Loucy (cell line): ENCODE results near the gene TRAPPC2L.

ENCODE experiments used
- H2AFZ ChIP-seq: fragments of 200-600 bp; sonication (generic); 2 replicates; pipeline ENCODE4 v1.6.0; 2016; ENCODE audit warnings: antibody characterized with exemption, mild to moderate bottlenecking, low read length, moderate library complexity
- H3F3A ChIP-seq: fragments of 200-600 bp; 2 replicates; pipeline ENCODE4 v1.6.0; 2016; ENCODE audit warnings: antibody characterized with exemption, low read depth, mild to moderate bottlenecking
- H3K27me3 ChIP-seq: fragments of 200-600 bp; sonication (generic); 2 replicates; pipeline ENCODE4 v1.6.1; 2014; ENCODE audit warnings: low read length, mild to moderate bottlenecking; ENCODE audit not compliant: insufficient read depth, poor library complexity, severe bottlenecking
- H3K36me3 ChIP-seq: fragments of 200-600 bp; sonication (generic); 2 replicates; pipeline ENCODE4 v1.6.1; 2016; ENCODE audit warnings: low read length; ENCODE audit not compliant: insufficient read depth
- H3K4me1 ChIP-seq: fragments of 200-600 bp; sonication (generic); 2 replicates; pipeline ENCODE4 v1.5.1; 2014; ENCODE audit warnings: low read length, mild to moderate bottlenecking; ENCODE audit not compliant: insufficient read depth, poor library complexity, severe bottlenecking
- H3K4me2 ChIP-seq: fragments of 200-600 bp; sonication (generic); 2 replicates; pipeline ENCODE4 v1.6.0; 2014; ENCODE audit warnings: antibody characterized with exemption, low read length, low read depth, mild to moderate bottlenecking; ENCODE audit not compliant: poor library complexity, severe bottlenecking
- H3K4me3 ChIP-seq: fragments of 200-600 bp; sonication (generic); 2 replicates; pipeline ENCODE4 v1.5.1; 2014; ENCODE audit warnings: low read length, mild to moderate bottlenecking, mixed read lengths; ENCODE audit not compliant: poor library complexity, severe bottlenecking
- H3K79me2 ChIP-seq: fragments of 200-600 bp; sonication (generic); 2 replicates; pipeline ENCODE4 v1.6.1; 2014; ENCODE audit warnings: low read length; ENCODE audit not compliant: insufficient read depth
- H3K9ac ChIP-seq: fragments of 200-600 bp; sonication (generic); 2 replicates; pipeline ENCODE4 v1.6.0; 2014; ENCODE audit warnings: mild to moderate bottlenecking, low read depth, low read length, moderate library complexity; ENCODE audit not compliant: poor library complexity, severe bottlenecking
- H3K9me2 ChIP-seq: fragments of 200-600 bp; sonication (generic); replicated peaks from 2 replicates; pipeline ENCODE4 v1.6.1; 2016; ENCODE audit warnings: low read depth, low read length, mixed read lengths
- H3K9me3 ChIP-seq: fragments of 200-600 bp; sonication (generic); 2 replicates; pipeline ENCODE4 v1.6.1; 2014; ENCODE audit warnings: mild to moderate bottlenecking, antibody characterized with exemption, low read length, low read depth; ENCODE audit not compliant: insufficient read depth
- H4K20me1 ChIP-seq: fragments of 200-600 bp; sonication (generic); 2 replicates; pipeline ENCODE4 v1.6.0; 2014; ENCODE audit warnings: antibody characterized with exemption, low read length, mild to moderate bottlenecking; ENCODE audit not compliant: insufficient read depth, poor library complexity, severe bottlenecking
- EZH2phosphoT487 ChIP-seq: fragments of 200-600 bp; IDR thresholded peaks from 2 replicates; pipeline ENCODE4 v1.6.1; 2018; ENCODE audit warnings: antibody characterized with exemption, mild to moderate bottlenecking, moderate library complexity, borderline replicate concordance
- TF ChIP-seq, protein P1 (sequence below): fragments of 200-600 bp; sonication (generic); conservative IDR thresholded peaks from 2 replicates; pipeline ENCODE4 v1.5.1; 2014; ENCODE audit warnings: mild to moderate bottlenecking, antibody characterized with exemption, low read length

Gene TRAPPC2L

DNA sequence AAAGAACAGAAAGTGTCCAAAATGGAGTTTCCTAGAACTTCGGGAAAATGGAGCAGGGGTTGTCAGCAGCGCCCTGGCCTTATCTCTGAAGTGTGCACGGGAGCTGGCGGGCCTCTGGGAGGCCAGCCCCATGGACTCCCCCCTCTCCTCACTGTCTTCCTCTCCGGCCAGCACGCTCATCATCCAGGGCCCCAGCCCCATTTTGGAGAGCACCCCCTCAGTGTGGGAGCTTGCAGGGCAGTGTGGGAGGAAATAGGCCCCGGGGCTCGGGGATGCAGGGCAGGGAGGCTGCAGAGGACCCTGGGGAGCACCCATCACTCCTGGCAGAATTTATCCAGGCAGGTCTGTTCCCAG, 14.4 kb downstream of the TRAPPC2L start:
- TF ChIP-seq EZH2phosphoT487: no peak
- TF ChIP-seq, protein P1, sequence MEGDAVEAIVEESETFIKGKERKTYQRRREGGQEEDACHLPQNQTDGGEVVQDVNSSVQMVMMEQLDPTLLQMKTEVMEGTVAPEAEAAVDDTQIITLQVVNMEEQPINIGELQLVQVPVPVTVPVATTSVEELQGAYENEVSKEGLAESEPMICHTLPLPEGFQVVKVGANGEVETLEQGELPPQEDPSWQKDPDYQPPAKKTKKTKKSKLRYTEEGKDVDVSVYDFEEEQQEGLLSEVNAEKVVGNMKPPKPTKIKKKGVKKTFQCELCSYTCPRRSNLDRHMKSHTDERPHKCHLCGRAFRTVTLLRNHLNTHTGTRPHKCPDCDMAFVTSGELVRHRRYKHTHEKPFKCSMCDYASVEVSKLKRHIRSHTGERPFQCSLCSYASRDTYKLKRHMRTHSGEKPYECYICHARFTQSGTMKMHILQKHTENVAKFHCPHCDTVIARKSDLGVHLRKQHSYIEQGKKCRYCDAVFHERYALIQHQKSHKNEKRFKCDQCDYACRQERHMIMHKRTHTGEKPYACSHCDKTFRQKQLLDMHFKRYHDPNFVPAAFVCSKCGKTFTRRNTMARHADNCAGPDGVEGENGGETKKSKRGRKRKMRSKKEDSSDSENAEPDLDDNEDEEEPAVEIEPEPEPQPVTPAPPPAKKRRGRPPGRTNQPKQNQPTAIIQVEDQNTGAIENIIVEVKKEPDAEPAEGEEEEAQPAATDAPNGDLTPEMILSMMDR: no peak
- Histone ChIP-seq H3K79me2 (no peaks in the 10 kb centered on the region), H3K9ac (no peak overlapping the region), H3K4me2 (no peak overlapping the region), H2AFZ (no peak overlapping the region), H3K4me1 (no peaks in the 10 kb centered on the region), H3K9me3 (no peaks in the 10 kb centered on the region), H3F3A (no peaks in the 10 kb centered on the region), H3K36me3 (peaks cover 7% of the 10 kb centered on the region; the same call in 1 of the 2 replicates), H3K9me2 (no peaks in the 10 kb centered on the region), H3K4me3 (no peak overlapping the region), H4K20me1 (no peaks in the 10 kb centered on the region), H3K27me3 (no peaks in the 10 kb centered on the region)

DNA sequence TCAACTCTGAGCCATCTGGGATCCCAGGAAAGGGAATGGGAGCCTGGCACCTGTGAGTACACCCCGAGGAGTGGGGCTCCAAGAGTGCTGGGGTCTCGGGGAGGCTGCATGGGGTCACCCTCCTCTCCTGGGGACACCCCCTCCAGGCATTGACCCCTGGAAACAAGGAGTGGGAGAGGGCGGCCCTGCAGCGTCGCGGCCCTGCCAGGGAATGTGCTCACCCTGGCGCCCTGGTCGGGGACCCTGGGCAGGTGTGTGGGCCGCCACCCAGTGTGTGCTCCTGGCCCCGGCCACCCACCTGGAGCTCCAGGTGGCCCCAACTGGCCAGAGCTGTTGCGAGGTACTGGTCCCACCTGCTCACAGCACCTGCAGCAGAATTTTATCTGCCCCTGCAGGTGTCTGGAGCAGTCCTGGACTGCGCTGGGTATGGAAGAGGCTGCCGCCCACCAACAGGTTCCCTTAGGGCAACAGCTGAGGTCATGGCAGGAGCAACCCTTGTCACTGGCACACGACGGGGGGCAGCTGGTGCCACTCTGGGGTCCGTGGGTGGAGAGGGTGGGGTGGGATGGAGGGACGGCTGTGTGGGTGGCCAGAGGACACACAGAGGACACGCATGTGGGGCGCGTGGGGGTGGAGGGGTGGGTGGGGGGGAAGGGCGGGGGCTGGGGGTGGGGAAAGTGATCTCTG, 14.9 kb downstream of the TRAPPC2L start:
- Histone ChIP-seq H3K4me2 (no peak overlapping the region), H3K36me3 (peaks cover 9% of the 10 kb centered on the region; the same call in 1 of the 2 replicates), H3K4me3 (no peak overlapping the region), H4K20me1 (no peaks in the 10 kb centered on the region), H3K79me2 (no peaks in the 10 kb centered on the region), H3K4me1 (no peaks in the 10 kb centered on the region), H2AFZ (no peak overlapping the region), H3K9ac (no peak overlapping the region), H3F3A (no peaks in the 10 kb centered on the region), H3K9me2 (no peaks in the 10 kb centered on the region), H3K27me3 (no peaks in the 10 kb centered on the region), H3K9me3 (no peaks in the 10 kb centered on the region)
- TF ChIP-seq EZH2phosphoT487: no peak
- TF ChIP-seq, protein P1: no peak

DNA sequence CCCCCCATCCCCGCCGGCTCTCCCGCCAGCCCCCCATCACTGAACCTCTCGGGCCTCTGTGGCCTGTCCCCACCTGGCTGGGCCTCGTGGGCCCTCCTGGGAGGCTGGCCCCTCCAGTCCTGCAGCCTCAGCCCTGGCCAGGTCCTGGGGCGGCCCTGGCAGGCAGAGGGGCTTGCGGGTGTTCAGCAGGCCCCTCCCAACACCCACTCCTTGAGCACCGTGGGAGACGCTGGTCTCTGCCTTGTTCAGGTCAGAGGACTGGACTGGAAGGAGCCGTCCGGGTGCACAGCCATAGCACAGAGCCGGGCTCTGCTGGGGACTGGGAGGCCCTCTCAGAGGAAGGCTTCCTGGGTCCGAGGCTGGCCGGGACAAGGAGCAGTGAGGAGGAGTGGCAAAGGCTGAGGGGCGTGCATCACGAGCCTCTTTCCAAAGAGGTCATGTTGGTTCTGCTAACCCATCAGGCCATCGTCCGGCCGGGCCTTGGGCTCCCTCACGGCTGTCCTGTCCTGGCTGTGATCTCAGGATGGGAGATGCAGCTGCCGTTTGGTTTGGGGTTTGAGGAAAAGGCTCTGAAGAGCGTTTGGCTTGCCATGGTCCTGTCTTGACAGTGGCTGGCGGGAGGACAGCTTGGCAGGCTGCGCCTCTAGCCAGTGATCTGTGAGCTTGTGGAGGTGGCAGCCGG, 15.9 kb downstream of the TRAPPC2L start:
- Histone ChIP-seq H3K4me2 (no peak overlapping the region), H3K4me3 (no peak overlapping the region), H3K9me3 (no peaks in the 10 kb centered on the region), H3K79me2 (no peaks in the 10 kb centered on the region), H3F3A (no peaks in the 10 kb centered on the region), H3K9me2 (no peaks in the 10 kb centered on the region), H3K4me1 (no peaks in the 10 kb centered on the region), H3K27me3 (no peaks in the 10 kb centered on the region), H2AFZ (no peak overlapping the region), H4K20me1 (no peaks in the 10 kb centered on the region), H3K36me3 (peaks cover 9% of the 10 kb centered on the region; the same call in 1 of the 2 replicates), H3K9ac (no peak overlapping the region)
- TF ChIP-seq, protein P1: no peak
- no peak for TF ChIP-seq EZH2phosphoT487
